Measurements from ENCODE around the gene OSBPL8.

The OSBPL8 gene, protein sequence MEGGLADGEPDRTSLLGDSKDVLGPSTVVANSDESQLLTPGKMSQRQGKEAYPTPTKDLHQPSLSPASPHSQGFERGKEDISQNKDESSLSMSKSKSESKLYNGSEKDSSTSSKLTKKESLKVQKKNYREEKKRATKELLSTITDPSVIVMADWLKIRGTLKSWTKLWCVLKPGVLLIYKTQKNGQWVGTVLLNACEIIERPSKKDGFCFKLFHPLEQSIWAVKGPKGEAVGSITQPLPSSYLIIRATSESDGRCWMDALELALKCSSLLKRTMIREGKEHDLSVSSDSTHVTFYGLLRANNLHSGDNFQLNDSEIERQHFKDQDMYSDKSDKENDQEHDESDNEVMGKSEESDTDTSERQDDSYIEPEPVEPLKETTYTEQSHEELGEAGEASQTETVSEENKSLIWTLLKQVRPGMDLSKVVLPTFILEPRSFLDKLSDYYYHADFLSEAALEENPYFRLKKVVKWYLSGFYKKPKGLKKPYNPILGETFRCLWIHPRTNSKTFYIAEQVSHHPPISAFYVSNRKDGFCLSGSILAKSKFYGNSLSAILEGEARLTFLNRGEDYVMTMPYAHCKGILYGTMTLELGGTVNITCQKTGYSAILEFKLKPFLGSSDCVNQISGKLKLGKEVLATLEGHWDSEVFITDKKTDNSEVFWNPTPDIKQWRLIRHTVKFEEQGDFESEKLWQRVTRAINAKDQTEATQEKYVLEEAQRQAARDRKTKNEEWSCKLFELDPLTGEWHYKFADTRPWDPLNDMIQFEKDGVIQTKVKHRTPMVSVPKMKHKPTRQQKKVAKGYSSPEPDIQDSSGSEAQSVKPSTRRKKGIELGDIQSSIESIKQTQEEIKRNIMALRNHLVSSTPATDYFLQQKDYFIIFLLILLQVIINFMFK

DNA sequence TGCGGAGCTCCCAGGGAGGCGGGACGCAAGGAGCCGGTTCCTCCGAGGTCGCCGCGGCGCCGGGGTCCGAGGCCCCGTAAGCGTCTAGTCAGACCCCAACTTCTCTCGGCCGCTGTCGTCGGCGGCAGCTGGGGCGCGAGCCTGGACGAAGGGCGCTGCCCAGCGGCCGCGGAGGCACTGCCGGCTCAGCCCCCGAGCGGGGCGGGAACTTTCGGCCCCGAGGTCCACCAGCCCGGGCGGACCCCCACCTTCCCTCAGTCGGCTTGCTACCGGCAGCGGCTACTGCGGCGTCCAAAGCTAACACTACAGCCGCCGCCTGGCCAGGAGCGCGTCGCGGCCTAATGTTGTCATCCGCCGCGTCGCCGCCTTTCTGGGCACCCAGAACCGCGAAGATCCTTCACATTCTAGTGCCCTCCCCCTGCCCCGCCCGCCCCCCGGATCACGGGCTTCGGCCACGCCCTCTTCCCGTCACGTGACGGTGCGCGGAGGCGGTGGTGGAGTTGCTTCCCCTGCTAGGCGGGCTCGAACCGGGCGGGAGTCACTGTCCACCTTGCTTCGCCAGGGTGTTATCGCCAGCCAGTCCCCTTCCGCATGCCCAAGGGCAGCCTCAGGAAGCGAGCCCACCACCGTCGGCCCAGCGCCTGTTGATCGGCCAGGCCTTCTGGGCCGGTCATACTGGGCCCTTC lies at the start of gene OSBPL8:
Gene OSBPL8, minus strand, starts transcription at position 372 of the 686 bp plus-strand sequence. CDS start 72,220 bp downstream, outside the sequence.
- DNase-seq: peak; percentile 97

DNA sequence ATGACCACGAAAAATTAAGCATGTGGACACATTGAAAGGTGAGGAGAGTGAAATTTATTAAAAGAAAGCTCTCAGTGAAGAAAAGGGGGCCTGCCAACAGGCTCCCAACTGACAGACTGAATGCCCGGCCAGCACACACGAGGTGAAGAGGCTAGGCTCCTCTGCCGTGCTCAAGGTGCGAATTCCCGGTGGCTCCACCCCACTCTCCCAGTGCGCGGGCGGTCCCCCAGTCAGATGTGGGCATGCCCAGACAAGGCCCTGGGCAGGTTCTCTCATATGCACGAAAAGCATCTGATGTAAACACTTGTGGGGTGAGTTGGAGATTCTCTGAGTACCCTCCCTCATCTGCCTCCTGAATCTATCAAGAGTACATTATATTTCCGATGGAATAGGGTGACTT lies 48.5 kb upstream of the OSBPL8 start:
- no peak for DNase-seq

DNA sequence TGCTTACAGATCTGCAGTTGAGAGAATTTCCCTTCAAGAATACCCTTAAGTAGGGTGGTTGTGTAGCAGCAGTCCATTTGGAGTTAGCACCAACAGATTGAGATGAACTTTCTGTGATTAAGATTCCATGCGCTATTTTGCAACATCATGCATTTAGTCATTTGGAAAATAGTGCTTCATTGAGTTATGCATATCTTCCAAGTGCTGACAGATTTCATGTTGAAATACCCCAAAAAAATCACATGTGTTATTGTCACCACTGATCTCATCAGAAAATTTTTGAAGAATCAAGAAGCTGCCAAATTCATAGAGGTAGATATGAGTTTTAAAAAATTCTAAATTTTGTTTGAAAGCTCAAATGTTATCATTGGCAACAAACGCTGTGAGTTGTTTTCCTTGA lies 35.5 kb upstream of the OSBPL8 start:
- DNase-seq: no peak

DNA sequence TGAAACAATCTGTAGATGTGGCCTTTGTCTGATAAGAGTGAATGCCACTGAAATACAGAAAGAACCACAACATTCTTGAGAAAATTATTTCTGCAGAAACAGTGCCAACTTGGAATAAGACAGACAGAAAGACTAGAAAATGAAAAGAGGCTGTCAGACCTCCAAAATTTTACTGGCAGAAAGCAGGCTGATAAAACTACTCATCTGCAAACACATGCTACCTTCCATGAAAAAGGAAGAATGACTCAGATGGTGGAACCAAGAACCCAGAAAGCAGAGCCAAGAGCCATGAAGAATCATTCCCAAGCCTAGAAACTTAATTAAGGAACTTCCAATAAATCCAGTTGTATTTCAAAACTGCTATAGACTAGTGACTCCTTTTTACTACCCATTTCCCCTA lies 31.9 kb upstream of the OSBPL8 start:
- no peak for DNase-seq

DNA sequence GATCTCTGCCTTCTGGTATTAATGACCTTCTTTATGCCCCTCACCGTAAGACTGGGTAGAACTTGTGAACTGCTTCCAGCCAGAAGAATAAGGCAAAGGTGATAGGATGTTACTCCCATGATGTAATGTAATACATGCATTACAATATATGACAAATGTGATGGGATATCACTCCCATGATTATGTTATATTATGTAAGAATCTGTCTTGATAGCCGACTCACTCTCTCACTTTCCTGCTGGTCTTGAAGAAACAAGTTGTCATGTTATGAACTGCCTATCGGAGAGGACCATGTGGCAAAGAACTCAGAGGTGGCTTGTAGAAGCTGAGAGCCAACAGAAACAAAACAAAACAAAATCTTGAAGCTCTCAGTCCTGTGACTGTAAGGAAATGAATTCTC lies 30.6 kb upstream of the OSBPL8 start:
- no peak for DNase-seq

DNA sequence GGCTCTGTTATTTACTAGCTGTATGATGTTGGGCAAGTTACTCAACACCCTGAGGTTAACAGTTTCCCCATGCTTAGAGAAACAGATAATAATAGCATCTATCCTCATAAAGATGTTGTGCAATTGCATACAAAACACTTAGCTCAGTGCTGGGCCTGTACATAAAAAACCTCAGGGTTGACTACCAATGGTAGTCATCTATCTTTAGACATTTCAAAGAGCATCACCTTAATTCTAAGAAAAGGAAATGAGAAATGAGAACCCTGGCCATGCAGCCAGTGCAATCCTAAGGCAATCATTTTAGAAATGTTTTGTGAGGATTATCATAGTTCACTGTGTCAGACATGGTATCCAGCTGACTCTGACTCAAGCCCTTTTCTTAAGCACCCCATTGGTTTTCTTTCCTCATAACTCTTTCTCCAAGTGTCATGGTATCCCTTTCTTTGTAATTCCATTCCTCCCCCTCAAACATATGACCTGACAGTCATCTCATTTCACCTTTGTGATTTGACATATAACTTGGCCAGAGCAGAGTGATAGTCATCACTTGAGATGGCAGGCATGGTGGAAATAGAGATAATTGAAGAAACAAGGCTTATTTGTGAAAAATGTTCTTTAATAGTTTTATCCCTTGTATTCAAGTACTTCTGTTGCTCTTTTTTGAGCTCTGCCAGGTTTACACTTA lies 29.5 kb upstream of the OSBPL8 start:
- peak; percentile 87 for DNase-seq

DNA sequence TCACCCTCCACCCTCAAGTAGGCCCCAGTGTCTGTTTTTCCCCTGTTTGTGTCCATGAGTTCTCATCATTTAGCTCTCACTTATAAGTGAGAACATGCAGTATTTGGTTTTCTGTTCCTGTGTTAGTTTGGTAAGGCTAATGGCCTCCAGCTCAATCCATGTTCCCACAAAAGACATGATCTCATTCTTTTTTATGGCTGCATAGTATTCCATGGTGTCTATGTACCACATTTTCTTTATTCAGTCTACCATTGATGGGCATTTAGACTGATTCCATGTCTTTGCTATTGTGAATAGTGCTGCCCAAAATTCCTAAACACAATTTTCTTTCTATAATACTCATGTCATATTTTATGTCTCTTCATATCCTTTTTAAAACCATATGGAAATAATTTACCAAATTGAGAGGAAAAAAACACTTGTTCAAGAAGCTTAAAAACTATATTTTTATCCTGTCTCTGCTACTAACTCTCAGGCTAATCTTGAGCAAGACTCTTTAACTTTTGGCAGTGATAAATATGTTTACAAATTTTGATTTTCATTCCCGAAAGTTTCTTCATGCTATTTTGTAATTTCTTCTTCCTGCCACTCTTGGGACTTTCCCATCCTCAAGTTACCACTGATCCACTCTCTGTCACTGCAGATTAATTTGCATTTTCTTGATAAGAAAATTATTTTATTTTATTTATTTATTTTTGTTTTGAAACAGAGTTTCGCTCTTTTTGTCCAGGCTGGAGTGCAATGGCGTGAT lies 28.0 kb upstream of the OSBPL8 start:
- DNase-seq: no peak

DNA sequence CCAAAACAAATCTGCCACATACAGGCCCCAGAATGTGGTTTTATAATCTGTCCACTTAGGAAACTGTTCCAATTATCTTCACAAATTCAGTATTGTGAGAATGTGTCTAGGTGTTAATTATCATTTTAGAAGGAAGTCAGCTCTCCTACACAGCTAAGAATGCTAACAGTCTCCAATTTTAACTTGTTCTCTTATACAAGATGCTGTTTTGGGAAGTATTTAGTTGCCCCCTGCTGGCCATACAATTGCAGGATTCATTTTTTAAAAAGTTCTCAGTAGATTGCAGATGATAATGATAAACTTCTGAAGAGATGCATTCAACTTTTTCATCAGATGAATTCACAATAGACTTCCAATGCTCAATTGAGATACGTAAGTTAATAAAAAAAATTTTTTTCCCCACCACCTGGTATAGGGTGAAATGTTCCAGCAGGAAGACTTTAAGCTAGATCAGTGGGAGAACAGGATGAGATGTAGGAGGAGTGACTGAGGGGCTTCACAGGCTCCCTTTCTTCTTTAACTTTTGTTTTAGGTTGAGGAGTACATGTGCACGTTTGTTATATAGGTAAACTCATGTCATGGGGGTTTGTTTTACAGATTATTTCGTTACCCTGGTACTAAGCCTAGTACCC lies 27.3 kb upstream of the OSBPL8 start:
- DNase-seq: peak; percentile 86

DNA sequence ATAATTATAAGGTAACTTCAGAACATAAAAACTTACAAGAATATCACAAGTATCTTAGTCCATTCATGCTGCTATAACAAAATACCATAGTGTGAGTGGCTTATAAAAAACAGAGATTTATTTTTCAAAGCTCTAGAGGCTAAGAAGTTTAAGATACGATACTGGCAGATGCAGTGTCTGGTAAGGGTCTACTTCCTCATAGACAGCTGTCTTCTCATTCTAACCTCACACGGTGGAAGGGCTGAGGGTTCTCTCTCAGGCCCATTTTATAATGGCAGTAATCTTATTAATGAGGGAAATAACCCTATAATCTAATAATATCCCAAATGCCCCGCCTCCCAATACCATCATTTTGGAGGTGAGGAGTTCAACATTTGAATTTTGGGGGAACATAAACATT lies 23.7 kb upstream of the OSBPL8 start:
- no peak for DNase-seq

DNA sequence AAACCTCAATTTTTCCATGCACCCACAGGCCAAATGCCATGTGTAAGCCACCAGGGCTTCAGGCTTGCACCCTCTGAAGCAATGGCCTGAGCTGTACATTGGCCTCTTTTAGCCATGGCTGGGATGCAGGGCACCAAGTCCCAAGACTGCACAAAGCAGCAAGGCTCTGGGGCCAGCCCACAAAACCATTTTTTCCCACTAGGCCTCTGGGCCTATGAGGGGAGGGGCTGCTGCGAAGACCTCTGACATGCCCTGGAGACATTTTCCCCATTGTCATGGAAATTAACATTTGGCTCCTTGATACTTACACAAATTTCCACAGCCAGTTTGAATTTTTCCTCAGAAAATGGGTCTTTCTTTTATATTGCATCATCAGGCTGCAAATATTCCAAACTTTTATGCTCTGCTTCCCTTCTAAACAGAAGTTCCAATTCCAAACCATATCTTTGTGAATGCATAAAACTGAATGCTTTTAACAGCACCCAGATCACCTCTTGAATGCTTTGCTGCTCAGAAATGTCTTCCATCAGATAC lies 14.3 kb upstream of the OSBPL8 start:
- no peak for DNase-seq

DNA sequence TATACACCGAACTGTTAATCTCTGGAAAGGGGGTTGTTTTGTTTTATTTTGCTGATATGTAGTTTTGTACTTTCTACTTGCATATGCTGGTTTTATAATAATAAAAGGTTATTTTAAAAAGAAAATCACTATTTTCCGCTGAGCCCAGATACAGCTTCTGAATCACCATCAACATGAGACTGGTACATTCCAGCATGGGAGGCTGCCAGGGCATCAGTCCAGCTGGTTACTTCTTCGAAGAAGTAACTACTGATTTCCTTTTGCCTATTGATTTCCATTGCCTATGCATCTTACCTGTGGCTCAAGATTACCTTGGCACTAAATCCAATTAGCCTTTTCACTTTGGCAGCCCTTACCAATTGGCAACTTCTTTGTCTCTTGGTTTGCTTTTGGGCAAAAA lies 11.7 kb upstream of the OSBPL8 start:
- no peak for DNase-seq

DNA sequence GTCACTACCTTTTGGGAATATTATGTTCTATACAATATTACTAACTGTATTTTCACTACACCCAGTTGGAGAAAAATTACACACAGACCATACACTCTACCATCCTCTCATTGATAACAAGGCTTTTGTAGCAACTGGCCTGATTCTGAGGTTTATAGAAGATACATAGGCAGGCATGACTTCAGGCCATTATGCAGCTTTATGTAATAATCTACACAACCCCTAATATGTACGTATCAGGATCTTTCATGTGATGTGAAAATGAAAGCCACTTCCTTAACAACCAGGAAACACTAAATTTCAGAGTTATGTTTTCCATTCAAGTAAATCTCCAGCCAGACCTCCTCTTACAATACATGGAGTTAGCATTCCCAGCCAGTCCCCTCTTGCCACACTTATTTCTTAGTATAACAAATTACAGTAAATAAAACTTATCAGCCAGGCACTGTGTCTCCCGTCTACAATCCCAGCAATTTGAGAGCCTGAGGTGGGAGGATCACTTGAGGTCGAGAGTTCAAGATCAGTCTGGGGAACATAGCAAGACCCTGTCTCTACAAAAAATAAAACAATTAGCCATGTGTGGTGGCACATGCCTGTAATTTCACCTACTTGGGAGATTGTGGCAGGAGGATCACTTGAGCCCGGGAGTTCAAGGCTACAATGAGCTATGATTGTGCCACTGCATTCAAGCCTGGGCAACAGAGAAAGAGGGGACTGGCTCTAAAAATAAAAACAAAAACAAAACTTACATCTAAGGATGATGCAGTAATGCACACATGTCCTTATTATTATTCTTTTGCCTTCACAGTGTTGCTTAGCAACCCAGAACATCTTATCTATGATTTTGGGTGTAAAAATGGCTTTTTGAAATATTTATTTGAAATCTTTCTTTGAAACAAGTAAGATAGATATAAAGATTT lies 10.4 kb upstream of the OSBPL8 start:
- DNase-seq: peak; percentile 20

DNA sequence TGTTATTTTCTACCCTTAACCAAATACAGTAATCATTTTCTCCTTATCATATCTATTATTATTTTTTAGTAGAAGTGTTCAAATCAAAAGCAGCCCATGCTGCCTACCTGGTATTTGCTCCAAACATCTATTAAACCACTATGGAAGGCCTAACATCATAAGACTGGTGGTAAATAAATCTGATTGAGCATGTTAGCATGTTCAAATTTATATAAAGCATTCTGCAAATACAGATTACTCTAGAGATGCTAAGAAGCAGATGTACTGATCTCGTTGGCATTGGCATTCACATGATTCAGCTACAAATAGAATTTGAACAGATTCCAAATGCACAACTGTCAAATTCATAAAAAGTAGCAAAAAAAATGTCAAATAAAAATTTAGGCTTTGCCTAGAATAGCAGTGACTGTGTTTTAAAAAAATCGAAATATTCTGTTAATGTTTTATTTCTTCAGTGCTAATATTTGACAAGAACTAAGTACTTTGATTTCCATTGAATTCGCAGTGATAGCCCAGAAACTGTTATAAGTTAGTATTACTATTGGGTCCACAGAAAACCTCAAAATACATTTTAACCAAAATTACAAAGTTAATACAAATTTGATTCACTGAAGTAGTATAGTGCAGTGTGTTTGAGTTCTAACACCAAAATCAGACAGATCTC lies 9.4 kb upstream of the OSBPL8 start:
- DNase-seq: no peak

DNA sequence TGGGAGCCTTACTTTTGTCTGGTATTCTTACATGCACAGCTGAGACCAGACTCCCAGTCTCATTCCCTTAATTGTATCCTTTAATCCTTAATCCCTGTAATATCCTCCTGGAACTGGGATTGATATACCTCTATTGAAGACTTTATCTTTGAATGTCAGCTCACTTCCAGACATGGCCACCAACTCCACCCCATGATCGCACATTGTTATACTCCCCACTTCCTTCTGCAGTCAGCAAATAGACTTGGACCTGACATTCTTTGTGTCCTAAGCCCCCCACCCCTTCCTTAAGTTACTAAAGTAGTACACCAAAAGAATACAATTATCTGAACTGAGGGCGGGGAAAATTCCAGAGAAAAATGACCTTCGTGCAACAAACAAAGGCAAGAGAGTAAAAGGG lies 8.6 kb upstream of the OSBPL8 start:
- no peak for DNase-seq

DNA sequence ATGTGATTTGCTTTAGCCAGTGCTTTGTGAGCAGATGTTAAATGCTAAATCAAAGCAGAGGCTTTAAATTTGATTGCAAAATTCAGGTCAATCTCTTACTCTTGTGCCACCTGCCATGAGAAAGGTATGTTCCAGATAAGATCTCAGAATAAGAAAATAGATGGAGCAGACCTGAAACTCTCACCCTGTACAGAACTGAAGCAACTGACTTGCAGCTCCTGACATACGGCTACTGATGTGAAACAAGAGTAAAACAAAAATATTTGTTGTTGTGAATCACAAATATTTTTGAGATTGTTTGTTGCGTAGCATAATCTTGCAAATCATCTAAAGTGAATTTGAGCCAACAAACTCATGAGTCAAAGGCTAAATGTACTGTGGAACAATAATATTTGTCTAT lies 3.5 kb upstream of the OSBPL8 start:
- no peak for DNase-seq

DNA sequence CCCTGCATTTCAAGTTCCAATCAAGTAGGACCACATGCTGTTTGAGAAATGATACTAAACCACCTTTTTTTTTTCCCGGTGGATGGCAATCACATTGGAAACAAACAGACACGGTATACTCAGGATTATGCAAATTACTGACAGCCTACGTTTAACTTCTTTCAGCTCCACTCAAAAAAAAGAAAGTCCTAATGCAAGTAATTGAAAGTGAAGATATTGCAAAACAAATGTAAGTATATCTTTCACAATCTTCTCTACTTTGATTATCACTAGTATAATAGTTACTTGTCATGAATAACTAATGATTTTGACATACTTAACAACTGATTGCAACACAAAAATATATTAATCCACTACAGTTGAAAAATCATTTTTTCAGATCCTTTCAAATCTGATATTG lies 2.6 kb upstream of the OSBPL8 start:
- DNase-seq: no peak

DNA sequence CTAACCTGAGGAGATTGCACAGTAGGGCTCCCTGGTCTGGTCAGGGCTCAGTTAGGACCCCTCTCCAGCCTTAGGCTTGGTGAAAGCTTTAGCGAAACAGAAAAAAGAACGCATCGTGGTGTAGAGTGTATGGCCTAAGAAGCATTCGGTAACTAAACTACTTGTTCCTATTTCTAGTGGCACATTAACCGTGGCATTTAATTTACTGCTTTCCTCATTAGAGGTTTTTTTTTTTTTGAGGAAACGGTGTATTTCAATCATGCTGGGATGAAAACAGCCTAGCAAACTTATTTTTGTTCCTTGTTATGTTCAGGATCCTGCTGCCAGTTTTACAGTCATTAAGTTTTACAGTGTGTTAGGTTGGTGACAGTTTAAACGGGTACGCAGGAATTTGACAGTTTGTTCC lies 518 bp upstream of the OSBPL8 start:
- no peak for DNase-seq

DNA sequence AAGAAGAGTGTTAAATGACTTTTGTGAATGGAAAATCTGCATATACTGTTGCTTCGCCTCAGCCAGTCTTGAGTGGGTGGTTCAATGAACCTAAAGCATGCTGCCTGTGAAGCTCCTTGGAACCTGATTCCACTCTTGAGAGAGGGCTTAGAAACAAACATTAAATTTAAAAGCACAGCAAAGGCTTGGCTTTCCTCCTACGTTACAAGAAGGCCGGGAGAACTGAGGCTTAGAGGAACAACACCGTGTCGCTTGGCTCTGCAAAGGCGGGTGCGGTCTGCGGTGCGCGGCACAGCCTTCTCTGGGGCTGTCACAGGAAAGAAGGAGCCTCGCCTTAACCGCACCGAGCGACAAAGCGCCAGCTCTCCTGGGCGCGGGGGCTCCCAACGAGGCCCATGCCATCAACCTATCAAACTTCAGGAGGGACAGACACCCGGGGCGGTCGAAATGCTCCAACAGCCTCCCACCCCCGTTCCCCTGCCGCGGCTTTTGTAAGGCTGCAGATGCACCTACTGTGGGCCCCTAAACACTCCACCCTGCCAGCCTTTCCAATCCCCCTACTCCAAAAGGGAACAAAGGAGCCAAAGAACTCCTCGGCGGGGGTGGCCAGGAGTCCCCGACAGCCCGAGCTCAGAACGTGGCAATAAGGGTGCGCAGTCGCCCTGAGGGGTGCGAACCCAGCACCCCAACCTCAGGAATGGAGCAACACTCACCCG lies 729 bp downstream of the OSBPL8 start:
- DNase-seq: peak; percentile 95

DNA sequence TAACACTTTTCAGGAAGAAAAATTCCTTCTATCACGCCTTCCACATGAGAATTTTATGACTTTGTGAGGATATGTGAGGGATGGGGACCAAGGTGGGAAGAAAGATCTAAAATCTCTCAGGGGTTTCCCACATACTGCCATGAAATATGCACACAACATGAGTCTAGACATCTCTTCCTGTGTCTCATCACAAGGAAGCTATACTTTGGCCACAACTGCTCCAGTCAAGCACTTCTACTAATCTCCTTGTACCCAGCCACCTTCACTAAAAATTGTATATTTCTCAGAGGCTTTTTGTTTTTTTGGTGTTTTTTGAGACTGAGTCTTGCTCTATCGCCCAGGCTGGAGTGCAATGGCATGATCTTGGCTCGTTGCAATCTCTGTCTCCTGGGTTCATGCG lies 3.2 kb downstream of the OSBPL8 start:
- peak; percentile 49 for DNase-seq
